HG03442 (cell line): ENCODE data around the gene MVB12B.

Experiments used
- ATAC-seq: cut with Tn5 transposase; IDR thresholded peaks from one replicate; pipeline ENCODE4 v1.9.1; 2021; ENCODE audit warnings: mild to moderate bottlenecking, moderate library complexity; ENCODE audit not compliant: unreplicated experiment

Gene MVB12B

DNA sequence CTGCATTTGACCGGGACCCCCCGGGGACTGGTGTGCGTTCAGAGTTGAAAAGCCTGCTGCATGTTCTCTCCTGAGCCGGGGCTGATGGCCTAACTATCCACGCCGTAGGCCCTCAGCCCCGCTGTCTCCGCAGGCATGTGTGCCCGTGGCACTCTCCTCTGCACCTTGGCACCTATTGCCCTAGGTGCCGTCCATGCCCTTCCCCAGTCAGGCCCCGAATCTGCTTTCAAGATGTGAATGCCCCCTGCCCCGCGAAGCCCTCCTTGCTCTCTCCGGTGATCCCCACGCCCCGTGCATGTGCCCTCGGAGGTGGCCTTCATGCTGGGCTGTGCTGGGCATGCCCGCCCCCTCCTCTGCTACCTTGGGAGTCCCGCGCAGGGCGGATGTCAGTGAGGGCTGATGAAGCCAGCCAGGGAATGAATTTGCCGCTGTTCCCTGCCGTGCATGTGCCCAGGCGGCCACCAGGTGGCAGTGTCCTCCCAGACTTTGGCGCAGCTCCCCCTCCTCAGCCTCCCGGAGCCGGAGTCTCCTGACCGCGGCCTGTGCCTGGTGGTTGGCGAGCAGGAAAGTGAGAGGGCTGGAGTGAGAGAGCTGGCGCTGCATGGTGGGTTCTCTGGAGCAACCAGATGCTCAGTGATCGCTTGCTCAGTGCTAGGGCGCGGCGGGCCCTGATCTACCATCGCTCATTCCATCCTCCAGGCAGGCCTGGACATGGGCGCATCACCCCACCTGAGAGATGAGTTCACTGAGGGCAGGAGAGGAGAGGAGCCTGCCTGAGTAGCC, 174.2 kb downstream of the MVB12B start:
- ATAC-seq = no peak

DNA sequence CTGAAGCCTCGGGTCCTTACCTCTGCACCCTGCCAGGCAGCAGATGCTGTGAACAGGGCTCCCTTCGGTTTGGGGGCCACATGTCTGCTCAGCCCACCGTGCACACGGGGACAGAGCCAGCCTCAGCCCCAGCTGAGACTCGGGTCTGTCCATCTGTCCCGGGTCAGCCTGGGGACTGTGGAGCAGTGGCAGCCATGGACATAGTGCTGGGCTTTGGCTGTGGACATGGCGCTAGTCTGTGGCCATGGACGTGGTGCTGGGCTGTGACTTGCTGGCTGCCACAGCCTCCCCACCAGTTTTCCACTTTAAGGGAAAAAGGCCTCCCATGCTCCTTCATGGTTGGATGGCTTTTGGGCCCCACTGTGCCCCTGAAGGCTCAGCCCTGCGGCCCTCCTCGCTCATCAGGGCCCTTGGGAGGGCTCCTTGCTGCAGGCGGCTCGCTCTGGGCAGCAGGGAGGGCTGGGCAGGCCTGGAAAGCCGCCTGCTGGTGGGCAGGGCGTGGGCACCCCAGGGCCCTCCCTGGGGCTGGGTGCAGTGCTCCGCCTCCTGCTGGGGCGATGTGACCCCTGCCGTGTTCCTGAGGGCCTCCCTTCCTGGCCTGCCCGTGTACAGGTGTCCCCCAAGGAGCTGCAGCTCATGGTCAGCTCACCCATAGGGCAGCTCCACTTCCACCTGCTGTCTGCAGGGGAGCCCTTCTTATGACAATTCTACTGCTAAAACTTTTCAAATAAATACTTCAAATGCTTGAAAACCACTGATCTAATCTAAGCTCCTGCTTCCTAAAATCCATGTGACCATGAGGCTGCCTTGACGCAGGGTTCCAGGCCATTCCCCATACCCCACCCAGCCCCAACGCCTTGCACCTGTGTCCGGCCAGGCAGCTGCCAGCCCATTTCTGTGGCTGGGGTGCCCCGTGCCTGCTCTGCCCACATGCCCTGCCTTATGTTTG, 175.0 kb downstream of the MVB12B start:
- ATAC-seq = no peak

DNA sequence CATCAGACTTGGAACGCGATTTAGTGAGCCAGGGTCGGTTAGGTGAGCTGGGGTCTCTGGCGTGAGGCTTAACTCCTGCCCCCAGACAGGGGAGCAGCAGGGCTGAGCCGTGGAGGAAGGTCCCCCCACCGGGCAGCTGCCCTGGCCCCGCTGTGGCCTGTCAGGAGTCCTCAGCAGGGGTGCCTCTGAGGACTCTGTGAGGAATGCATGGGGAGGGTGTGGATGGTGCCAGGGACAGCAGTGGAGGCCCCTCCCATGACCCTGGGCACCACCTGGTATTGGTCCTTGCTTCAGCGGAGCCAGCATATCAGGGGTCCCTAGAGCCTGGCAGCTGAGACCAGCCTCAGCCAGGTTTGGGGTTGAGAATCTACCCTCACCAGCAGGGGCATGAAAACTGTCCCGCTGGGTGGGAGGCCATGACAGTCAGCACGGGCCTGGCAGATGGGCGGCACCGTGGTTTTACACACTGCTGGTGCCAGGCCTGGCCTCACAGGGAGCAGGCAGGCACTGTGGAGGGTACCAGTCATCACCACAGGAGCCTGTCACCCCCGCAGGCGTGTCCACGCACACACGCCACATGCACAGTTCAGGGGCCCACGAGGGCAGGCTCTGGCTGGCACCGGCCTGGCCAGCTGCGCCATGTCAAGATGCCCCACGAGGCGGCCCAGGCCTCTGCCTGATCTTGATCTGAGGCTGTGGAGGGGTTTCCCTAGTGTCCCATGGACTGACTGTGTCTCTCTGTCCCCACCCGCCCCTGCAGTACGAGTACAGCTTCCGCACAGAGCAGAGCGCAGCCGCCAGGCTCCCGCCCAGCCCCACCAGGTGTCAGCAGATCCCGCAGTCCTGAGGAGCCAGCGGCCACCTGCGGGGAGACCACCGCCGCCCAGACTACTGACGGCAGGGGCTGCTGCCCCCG, 176.0 kb downstream of the MVB12B start:
- no peak for ATAC-seq

DNA sequence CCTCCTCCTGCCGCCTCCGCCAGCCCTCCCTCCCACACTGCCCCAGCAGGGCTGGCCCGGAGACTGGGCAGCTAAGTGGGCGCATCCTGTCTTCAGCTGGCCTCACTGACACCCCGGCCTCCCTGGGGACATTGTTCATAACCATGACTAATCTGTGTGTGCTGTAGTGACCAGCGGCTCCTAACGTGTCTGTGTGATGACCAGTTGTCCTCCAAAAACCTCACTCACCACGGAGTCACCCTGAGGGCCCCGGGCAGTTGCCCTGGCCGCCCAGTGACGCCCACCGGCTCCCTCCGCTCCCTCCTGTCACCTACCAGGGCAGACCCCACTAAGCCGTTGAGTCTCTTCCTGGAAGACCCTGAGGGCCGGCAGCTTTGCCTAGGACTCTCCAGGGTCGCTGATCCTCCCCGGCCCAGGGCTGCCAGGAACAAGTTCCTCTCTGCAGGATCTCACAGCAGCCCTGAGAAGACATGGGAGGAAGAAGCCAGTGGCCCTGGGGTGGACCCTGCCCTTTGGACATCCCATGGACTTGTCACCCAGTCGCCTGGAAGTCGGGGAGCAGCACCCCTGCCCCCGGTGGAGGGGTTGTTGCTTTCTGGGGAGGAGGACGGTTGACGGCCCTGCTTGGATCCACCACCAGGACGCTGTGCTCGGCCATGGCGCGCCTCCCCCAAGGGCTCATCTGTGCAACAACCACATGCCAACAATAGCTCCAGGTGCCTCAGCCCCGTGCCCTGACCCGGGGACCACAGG, 176.9 kb downstream of the MVB12B start:
- no peak for ATAC-seq

DNA sequence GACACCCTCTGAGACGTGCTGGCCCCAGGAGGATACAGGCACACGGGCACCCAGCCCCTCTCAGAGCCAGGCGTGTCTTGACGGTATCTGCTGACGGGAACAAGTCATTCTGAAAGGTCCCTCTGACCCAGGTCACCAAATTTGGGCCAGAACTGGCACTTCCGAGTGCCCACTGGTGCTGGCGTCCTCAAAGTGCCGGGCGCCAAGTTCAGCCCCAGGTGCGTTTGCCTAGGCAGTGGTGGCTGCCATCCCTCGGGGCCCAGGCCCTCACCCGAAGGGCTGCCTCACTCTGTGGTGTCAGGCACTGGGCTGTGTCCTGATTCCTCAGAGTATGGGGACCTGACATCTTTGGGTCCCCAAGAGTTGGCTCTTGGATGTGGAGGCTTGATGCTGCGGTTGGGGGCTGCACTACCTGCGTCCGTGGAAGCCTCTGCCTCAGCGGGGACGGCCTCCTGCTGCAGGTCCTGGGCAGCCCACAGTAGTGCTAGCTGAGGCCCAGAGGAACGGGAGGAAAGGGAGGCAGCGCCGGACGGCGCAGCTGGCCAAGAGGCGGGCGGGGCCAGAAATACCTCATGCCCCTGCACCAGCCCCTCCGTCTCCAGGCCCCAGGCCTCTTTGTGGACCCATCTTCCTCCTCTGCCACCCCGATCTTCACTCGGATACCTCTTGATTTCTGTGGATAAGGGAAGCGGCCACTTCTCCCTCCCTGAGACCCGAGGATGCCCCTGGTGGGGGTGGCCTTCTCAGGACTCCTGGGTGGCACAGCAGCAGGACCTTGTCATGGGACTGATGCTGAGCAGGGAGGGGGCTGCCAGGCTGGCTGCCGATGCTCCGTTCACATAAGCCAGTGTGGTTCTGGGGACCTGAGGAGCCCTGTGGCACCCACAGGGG, 177.7 kb downstream of the MVB12B start:
- no peak for ATAC-seq

DNA sequence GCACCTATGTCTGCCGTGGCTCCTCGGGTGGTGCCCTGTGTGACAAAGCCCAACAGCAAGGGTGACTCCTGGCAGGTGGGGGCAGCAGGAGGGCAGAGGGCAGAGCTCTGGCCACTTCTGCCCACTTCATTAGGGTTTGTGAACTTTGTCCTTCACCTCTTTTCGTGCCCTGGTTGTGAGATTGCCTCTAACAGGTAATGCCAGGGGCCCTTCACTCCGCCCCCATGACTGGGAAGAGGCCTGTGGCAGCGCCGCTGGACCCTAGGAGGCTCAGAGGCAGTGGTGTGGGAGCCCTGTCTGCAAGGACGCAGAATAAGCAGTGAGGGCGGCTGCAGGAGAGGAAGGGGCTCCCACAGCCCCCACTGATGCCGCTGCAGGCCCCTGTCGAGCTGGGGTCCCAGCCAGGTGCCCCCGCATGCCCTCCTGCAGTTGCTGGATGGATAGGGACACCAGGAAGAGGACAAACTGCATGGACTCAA, 178.4 kb downstream of the MVB12B start:
- ATAC-seq = no peak

DNA sequence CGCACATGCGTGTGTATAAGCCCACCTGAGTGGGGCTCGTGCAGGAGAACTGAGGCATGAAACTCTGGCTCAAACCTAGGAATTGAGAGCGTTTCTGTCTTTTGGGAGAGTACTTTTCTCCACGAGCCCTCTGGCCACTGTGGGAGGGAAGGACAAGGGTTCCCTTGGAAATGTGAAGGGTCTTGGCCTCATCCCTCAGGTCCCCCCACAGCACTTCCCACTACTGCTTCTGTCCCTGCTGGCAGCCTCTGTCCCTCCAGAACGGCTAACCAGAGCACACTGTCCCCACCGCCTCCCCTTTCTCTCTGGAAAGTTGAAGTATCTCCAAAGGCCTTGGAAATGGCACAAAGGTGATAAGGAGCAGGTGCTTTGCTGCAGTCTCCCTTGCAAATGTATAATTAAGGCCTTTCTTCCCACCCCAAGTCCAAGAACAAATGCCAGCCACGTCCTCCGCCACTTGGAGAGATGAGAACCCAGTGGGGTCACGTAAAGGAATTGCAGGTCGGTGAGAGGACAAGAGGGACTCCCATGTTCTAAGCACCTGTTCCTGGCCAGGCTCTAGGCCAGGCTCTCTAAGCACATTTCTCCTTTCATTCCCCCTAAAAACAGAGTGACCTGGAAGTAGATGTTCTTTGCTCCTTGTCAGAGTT, 179.2 kb downstream of the MVB12B start:
- ATAC-seq = no peak

DNA sequence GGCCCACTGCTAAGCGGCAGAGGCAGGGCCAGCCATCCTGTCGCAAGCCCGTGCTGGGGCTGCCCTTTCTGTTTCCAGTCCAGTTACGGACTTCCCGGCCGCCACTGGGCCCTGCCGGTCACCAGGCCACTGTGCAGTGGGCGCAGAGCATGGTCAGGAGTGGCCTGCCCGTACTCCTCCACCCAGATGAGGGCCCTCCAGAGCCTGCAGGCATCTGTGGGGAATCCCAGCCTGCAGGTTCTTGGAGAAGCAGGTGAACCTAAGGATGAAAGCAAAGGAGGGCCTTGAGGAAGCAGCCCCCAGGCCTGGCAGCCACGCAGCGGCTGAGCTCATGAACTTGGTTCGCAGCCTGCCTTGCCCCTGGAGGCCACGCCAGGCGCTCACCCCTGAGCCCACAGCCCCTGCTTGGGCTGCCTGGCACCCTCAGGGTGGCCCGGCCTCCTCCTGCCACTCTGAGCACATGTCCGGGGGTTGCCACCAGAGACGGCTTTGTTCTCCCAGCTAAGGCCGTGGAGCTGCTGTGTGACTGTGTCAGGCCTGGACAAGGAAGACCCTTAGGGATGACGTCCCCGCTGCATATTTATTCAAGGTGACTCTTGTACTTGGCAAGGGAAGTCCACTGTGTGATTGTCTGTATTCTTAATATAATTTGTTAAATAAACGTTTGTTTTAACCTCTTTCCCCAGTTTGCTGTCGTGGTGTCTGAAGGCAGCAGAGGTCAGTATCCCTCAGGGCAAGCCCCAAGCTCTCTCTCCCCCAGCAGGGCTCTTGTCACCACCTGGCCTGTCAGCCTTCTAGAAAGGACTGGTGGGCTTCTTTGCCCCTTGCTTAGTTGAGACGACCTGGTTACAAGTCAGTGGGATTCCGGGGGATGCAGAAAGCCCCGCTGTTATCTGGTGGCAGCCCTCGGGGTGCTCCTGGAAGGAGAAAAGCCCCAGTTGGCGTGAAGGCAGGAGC, 180.0 kb downstream of the MVB12B start:
- no peak for ATAC-seq

DNA sequence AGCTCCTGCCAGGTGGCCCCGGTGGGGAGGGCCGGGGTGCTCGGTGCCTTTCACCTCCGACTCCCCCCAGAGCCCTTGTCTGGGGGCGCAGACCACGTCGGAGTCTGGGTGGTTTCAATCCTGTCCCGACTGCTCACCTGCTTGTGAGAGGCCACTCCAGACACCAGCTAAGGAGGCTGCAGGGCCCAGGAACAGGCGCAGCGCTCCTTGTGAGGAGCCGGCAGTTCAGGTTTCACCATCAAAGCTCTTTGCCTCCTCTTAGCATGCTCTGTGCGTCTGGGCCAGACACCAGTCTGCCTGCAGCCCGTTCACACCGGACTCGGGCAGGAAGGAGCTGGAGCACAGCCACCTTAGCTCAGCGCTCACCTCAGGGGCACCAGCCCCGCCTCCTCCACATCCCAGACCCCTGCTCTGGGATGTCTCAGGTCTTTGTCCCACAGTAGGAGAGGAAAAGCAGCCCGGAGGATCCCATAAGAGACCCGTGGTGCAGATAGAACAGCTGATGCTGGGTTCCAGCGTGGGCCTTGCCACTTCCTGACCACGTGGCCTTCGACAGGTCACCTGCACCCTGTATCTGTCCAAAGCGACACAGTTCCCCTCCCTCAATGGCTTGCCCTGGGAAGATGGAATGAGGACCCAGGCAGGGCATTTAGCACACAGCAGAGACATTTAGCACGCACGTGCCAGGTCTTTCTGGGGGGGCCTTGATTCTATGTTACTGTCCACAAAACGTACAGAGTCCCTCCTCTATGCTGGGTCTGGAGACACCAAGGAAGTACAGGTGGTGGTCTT, 180.9 kb downstream of the MVB12B start:
- ATAC-seq = no peak

DNA sequence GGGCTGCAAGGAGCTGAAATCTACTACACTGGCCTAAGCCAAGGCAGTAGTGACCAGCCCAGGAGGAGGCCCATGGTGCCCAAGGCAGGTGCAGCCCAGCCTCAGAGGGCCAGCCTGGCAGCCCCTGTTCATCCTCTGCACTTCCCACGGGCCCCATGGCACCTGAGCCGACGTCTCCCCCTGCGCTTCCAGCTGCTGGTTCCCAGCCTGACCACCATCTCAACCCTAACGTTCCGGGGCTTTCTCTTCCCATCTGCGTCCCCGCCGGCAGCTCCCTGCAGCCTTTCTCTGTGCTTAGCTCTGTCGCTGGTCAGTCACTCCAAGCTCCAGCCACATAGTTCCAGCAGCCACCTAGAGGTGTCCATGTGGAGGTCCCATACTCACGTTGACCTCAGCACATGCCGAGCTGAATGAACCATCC, 181.6 kb downstream of the MVB12B start:
- ATAC-seq = no peak

DNA sequence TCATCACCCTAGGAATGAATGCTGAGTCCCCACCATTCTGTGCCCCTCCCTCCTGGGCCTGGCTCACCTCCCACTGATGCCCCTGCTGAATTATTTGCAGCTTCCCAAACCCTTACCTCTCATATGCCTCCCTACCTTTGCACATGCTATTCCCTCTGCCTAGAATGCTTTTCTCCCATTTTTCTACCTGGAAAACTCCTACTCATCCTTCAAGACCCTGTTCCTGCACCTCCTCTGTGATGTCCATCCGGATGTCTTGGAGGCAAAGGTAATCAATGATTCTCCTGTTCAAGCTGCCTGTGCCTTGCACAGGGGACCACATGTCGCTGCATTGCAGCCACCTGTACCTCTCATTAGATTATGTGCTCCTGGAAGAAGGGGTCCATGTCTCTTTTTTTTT, 182.3 kb downstream of the MVB12B start:
- ATAC-seq = no peak

DNA sequence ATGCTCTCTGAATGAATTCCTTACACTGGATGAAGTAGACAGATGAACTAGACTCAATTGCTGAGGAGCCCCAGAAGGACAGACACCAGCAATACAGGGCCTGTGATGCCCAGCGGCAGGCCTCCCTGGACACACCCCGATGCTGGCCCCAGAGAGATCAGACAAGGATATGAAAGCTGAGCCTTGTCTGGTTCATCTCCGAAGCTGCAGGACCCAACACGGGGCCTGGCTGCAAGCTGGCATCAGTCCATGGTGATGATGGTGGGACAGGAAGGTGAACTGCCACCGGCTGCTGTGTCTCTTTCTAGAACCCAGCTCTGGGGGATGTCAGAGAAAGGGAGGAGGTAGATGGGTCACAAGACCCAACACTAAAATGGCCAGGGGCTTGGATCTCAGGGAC, 183.1 kb downstream of the MVB12B start:
- ATAC-seq = no peak

DNA sequence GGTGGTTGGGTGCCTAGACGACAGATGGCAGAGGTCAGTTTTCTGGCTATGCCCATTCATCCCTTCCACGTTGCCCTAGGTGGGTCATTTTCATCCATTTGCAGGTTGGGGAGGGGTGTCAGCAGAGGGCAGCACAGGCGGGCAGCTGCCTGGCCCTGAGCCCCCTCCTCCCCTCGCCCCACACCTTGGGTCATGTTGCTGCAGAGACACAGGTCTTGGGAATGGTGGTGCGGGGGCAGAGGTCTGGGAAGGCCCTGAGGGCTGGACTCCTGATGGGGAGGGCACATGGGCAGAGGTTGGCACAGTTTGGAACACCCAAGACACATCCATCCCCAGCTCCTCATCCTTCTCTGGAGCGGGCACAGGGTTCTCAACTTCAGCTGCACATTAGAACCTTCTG, 183.9 kb downstream of the MVB12B start:
- no peak for ATAC-seq

DNA sequence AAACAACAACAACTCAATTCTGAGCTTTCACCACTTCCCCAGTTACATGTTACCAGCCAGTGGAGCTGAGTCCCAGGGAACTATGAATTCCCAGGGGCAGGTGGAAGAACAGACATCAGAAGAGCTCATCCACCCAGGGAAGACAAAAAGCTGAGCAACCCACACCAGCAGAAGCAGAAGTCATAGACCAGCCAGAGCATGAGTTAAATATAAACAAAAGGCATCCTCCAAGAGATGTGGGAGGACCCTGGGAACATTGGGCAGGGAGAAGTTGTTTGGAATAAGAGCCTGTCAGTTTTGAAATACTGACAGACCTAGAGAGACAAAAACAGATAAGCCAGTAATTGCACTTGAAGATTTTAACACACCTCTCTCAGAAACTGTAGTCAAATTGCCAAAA, 184.8 kb downstream of the MVB12B start:
- ATAC-seq = no peak

DNA sequence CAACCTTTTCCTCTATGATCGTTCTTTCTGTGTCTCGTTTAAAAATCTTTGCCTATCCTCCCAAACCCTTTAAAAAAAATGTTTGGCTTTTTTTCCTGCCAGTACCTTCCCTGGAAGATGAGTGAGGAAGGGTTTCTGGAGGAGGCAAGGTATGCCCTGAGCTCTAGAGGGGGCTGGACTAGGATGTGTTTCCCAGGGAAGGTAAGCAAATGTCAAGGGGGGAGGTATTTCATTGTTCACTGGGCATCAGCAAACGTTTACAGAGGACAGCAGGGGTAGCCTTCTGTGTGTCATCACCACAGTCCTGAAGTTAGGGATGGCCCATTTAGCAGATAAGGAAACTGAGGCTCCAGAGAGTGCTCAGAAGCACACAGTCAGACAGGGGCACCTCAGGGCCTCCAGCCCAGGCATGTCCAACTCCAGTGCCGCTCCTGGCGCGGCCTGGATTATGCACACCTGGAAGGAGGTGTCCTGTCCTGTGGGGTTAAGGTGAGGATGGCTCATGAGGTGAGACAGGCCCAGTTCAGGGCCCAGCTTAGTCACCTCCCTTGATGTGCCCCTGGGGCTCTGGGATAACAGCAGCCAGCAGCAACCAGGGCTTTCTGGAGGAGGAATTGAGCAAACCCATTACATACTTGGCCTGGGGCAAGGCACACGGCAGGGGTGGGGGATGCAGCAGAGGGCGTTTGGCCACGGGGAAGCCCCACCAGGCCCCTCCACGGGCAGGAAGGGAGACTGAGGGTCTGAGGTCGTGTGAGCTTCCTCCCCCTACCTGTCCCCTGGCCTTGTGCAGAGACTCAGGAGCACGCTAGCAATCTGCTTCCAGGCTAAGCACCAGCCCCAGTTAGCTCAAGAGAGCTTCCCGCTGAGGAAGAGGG, 186.8 kb downstream of the MVB12B start:
- no peak for ATAC-seq
